Stimulated activated CD4-positive, alpha-beta T cell treated with anti-CD3 and anti-CD28 coated beads, Interleukin-12 subunit alpha, Interleukin-12 subunit beta, amount 100 ng/mL, for 4 hours (primary cell): ENCODE results near the gene BNC2.

Source experiments
- DNase-seq: peaks from one replicate; pipeline ENCODE4 v3.0.0-alpha.2; 2020

The BNC2 gene

DNA sequence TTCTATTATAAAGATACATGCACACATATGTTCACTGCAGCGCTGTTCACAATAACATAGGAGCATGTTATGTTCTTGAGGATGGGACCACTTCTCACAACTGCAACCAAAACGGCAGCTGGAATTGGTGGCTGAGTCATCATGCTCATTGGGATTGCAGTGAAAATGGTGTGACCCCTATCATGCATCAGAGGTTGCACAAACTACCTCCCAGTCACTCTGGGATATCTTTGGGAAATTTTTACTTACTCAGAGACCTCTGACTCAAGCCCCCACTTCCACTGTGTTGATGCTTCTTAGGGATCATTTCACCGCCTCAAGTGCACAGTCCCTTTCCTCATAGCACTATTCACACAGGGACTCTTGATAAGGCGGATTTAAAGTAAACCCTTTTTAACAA lies 474.1 kb downstream of the BNC2 start:
- DNase-seq, result no peak

DNA sequence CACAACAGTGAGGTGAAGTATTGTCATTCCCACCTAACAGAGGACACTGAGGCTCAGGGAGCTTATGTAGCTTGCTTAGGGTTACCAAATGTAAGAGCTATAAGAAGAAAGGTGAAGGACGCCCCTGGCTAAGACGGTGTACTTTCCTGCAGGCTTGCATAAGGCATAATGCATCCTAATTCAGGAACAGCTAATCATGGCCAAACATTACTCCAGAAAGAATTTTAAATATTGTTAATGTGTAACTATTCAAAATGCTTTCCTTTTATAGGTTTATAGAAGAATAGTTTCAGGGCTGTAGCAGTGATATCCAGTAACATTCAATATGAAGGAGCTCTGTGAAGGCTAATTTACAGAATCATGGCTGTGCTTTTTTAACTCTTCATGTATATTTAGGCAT lies 479.1 kb downstream of the BNC2 start:
- DNase-seq, result no peak

DNA sequence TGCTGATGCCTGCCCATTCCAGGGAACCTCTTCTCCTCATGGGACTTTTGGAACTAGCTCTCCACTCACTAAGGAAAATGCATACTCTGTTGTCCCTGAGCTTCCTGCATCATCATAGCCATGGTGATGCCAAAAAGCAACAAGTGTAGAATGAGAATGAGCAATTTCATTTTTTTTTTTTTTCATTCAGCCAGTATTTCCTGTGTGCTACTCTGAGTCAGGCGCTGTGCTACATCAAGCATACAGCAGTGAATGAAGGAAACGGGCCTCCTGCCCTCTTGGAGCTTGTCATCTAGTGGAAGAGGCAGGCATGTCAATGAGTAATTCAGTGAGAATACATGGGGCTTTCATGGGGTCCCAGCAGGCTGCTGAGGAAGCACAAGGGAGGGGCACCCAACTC lies 483.1 kb downstream of the BNC2 start:
- DNase-seq, result no peak

DNA sequence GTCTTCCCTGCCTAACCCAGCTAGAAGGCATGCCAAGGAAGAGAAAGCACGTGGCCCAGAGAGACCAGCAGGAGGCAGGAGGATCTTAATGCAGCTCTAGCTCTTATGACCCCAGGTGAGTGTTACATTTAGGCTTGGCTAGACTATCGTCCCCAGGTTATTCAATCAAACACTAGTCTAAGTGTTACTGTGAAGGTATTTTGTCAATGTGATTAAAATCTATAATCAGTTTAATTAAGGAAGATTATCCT lies 483.7 kb downstream of the BNC2 start:
- no peak for DNase-seq

DNA sequence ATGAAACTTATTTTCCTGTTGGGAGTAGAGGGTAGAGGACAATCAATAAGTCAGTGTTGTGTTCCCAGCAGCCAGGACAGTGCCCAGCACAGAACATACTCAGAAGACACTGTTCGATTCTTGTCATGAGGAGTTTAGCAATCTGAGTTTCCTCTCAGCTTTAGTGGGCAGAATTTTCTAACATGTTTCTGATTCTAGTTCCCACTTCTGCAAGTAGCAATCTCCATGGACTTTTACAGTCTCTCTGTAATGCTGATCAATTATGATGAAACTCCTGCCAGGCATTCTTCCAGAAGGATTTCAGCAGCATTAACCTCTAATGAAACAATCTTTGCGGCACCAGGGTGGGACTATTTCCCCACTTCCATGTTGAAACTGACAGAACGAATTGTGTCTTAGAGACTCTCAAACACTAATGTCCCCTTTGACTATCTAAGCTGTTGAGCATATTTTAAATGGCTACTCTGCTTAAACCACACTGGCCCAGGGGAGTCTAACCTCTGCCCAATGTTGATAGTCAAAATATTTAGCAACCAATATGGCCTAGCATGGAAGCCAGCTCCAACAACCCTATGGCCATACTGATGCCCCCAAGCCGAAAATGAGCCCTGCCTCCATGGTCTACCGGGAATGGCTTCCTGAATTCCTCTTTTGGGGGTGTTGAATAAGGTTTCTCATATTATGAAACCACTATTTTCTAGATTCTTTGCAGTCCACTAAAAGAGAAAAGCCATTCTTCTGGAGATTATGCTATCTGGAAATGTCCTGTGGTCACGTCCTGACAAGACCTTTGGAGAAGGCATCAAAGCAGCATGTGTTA lies 484.3 kb downstream of the BNC2 start:
- no peak for DNase-seq

DNA sequence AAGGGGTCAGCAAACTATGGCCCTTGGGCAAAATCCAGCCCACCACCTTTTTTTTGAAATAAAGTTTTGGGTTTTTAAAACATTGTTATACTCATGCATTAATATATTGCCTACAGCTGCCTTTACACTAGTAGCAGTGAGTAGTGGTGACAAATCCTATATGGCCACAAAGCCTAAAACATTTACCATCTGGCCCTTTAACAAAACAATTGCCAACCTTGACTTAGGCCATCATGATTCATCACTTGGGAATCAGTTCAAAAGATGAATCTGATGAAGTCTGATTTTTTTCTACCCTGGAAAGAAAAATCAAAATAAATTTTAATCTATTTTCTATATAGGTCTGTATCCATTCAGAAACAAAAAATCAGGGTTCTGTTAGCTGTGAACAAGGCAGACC lies 484.9 kb downstream of the BNC2 start:
- DNase-seq, result no peak

- DNase-seq, result no peak
Observed at GRCh38 chr9:16384993-16385392, 485.5 kb downstream of the BNC2 start.

DNA sequence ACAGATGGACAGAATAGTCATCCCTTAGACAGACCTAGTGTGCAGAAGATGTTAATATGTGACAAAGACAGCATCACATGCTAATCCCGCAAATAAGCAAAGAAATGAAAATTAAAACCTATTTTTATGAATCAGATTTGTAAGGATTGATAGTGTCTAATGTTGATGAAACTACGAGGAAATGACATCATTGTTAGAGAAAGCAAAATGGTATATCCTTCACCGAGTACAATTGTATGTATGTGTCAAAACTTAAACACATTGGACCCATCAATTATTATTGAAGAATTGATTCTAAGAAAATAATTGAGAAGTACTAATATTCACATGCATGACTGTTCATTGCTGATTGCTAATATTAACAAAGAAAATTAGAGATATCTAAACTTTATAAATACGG lies 493.2 kb downstream of the BNC2 start:
- no peak for DNase-seq

DNA sequence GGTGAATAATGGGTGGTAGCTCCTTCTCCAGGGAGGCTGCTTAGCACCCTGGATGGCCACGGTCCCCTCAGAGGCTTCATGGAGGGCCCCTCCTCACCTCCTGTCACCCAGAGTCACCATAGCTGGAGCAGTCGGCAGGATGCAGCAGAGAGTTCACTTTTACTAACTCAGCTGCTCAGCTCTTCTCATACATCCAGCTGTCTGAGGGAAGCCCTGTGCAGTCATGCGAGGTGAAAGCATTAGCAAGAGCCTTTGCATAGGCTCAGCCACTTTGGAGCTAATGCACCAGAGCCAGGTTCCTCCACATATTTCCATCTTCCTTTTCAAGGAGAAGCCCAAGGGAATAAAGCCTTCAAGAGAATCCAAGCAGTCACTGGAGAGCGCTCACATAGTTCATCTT lies 499.2 kb downstream of the BNC2 start:
- DNase-seq, result no peak

- no peak for DNase-seq
Observed at GRCh38 chr9:16370647-16371046, 499.8 kb downstream of the BNC2 start.

- DNase-seq, result no peak
Observed at GRCh38 chr9:16369427-16369826, 501.0 kb downstream of the BNC2 start.

- no peak for DNase-seq
Observed at GRCh38 chr9:16368237-16369087, 502.0 kb downstream of the BNC2 start.

- DNase-seq, result no peak
Observed at GRCh38 chr9:16367605-16368231, 502.8 kb downstream of the BNC2 start.

DNA sequence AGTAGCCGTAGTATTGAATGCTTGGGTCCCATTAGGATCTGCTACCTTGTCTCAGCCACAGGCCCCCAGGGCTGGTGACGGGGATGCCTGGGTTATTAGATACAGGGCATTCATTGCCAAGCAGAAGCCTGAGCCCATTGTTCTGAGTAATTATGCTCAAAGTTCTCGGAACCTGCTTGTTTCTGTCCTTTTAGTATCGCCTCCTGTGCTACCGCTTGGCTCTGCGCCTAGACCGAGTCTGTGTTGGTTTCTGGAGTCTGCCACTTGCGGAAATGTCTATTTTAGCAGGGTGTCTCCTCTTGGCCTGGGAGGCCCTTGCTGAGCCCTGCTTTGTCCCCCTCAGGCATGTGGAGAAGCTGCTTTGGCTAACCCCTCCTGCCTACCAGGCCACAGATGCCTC lies 506.1 kb downstream of the BNC2 start:
- DNase-seq, result no peak

- DNase-seq, result no peak
Observed at GRCh38 chr9:16363916-16364315, 506.6 kb downstream of the BNC2 start.

DNA sequence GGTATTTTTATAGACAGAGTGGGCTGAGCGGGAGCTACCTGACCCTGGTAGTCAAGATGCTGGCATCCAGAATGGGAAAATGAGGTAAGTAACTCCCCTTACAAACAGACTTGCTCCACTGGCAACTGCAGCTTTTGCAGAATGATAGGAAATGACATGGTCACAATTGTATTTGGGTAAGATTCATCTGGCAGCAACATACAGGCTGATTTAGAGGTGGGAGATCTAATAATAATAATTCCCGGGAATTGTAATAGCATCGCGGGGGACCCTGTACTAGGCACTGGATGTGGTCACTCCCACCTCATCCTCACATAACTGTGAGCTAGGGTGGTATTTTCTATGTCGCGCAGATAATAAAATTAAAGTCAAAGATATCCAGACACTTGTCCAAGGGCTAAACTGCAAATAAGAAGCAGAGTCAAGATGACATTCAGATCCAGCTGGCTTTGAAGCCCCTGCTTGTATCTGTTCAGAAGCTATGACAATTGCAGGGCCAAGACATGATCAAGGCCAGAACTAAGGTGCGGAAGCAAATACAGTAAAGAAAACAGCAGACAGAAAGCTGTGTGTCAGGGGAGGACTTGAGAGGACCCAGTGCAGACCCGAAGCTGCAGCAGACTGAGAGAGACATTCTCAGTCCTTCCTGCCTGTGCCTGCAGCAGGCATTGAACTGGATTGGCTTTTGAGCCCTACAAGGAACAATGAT lies 507.2 kb downstream of the BNC2 start:
- DNase-seq, result no peak

DNA sequence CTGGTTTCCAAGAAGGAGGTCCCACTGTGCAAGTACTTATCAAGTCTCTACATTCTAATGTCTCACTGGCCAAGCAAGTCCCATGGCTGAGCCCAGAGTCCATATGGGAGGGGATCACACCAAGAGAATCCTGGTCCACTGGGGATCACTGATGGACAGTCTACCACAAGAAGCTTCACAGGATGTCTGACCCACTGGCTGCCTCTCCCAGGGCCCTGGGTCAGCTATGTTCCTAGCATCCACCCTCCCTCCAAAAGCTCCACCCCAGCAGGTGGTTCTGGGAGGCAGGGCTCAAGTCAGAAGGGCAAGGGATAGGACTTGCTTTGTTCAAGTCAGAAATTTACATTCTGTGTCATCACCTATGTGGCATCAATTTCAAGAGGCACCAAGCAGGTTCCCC lies 508.5 kb downstream of the BNC2 start:
- no peak for DNase-seq

DNA sequence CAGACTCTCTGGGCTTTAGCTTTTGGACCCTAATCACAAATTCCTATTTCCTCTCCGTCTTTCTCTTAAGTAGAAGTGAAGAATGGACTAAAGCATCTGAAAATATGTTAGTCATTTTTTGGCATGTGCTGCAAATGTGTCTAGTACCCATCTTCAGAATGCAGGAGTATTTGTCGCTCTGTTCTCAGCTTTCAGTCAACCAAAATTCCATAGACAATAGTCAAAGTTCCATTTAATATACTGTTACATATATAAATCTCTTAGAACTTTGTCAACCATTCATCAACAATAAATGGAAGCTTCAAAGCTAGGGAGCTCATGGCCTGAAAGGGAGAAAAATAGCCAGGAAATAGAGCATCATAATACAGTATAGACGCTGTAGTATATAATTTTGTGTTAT lies 509.4 kb downstream of the BNC2 start:
- no peak for DNase-seq

DNA sequence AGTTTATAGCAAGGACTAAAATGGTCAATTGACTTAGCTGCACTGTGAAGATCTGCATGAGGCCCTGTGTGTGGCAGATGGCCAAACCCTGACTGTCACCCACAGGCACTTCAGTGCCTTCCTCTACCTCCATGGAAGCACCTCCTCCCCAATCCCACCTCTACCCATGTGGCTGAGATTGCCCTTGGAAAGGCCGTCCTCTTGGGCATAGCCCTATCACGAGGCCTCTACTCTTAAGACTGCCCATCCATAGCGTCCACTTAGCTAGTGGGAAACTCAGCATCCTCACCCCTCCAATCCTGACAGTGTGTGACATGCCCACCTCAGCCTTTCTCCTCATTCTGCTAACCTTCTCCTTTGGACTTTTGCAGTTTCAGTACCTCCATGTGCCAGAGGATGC lies 510.2 kb downstream of the BNC2 start:
- DNase-seq, result no peak
